SU-DHL-6 (cell line): ENCODE data around the gene KRTAP3-2.
"Not testable (repeated sequence)": the region's sequence is repeated elsewhere in the genome, so short reads cannot be mapped to it uniquely, and the experiment has no call there.

Experiments
- H2AFZ ChIP-seq: fragments of 200-600 bp; sonication (generic); 2 replicates; pipeline ENCODE4 v1.6.1; 2014; ENCODE audit warnings: low read depth, mild to moderate bottlenecking, moderate library complexity, mixed read lengths, antibody characterized with exemption, low read length; ENCODE audit not compliant: severe bottlenecking
- H3F3A ChIP-seq: fragments of 200-600 bp; shearing (Covaris generic); 2 replicates; pipeline ENCODE4 v1.6.0; 2016; ENCODE audit warnings: antibody characterized with exemption, mild to moderate bottlenecking; ENCODE audit not compliant: insufficient read depth
- H3K27ac ChIP-seq: fragments of 200-600 bp; sonication (generic); 2 replicates; pipeline ENCODE4 v1.5.1; 2016; ENCODE audit warnings: low read depth, mild to moderate bottlenecking, low read length, moderate library complexity, mixed read lengths
- H3K27me3 ChIP-seq: fragments of 200-600 bp; sonication (generic), shearing (Covaris generic); 2 replicates; pipeline ENCODE4 v1.6.0; 2014; ENCODE audit warnings: mild to moderate bottlenecking, low read length
- H3K36me3 ChIP-seq: fragments of 200-600 bp; sonication (generic); 2 replicates; pipeline ENCODE4 v1.6.1; 2014; ENCODE audit warnings: mild to moderate bottlenecking, low read length, mixed read lengths
- H3K4me2 ChIP-seq: fragments of 300-600, 200-600 bp; shearing (Covaris generic), sonication (generic); 2 replicates; pipeline ENCODE4 v1.6.0; 2014; ENCODE audit warnings: low read length, low read depth, mild to moderate bottlenecking; ENCODE audit not compliant: poor library complexity, severe bottlenecking
- H3K4me3 ChIP-seq: fragments of 200-600 bp; sonication (generic); 2 replicates; pipeline ENCODE4 v1.5.1; 2014; ENCODE audit warnings: antibody characterized with exemption, low read length, mild to moderate bottlenecking, mixed read lengths; ENCODE audit not compliant: insufficient read depth, poor library complexity, severe bottlenecking
- H3K79me2 ChIP-seq: fragments of 200-600 bp; sonication (generic); 2 replicates; pipeline ENCODE4 v1.6.1; 2014; ENCODE audit warnings: mild to moderate bottlenecking, low read length, moderate library complexity; ENCODE audit not compliant: insufficient read depth
- H3K9ac ChIP-seq: fragments of 200-600 bp; sonication (generic); 2 replicates; pipeline ENCODE4 v1.7.0; 2014; ENCODE audit warnings: mild to moderate bottlenecking, low read length
- H3K9me2 ChIP-seq: fragments of 200-600 bp; sonication (generic); replicated peaks from 2 replicates; pipeline ENCODE4 v1.6.1; 2014; ENCODE audit warnings: low read length; ENCODE audit not compliant: insufficient read depth
- H3K9me3 ChIP-seq: fragments of 200-600 bp; sonication (generic); 2 replicates; pipeline ENCODE4 v1.6.1; 2014; ENCODE audit warnings: low read length, mixed read lengths; ENCODE audit not compliant: insufficient read depth
- H4K20me1 ChIP-seq: fragments of 200-600 bp; sonication (generic); 2 replicates; pipeline ENCODE4 v1.6.1; 2014; ENCODE audit warnings: low read depth, mild to moderate bottlenecking, antibody characterized with exemption, low read length, moderate library complexity, mixed read lengths
- CTCF ChIP-seq: fragments of 200-600 bp; sonication (generic); IDR thresholded peaks from one replicate; pipeline ENCODE4 v1.5.1; 2017; ENCODE audit warnings: antibody characterized with exemption, mild to moderate bottlenecking, low read length, moderate library complexity; ENCODE audit not compliant: insufficient read depth, poor library complexity, severe bottlenecking
- EZH2phosphoT487 ChIP-seq: fragments of 200-600 bp; sonication (generic), shearing (Covaris generic); conservative IDR thresholded peaks from 2 replicates; pipeline ENCODE4 v1.6.1; 2018; ENCODE audit warnings: mild to moderate bottlenecking, antibody characterized with exemption, low read length, moderate library complexity, mixed read lengths

KRTAP3-2 gene

GRCh38 chr17:40999563-40999962 lies at the start of gene KRTAP3-2:
Gene KRTAP3-2 (minus strand): TSS chr17:40999906. CDS start chr17:40999853, 53 bp downstream.
- H3K9me3 ChIP-seq, H3K36me3 ChIP-seq, H3F3A ChIP-seq, H2AFZ ChIP-seq, H4K20me1 ChIP-seq, H3K9ac ChIP-seq, H3K27ac ChIP-seq, H3K9me2 ChIP-seq, H3K4me3 ChIP-seq, H3K79me2 ChIP-seq, H3K4me2 ChIP-seq, H3K27me3 ChIP-seq: not testable (repeated sequence)

GRCh38 chr17:41049110-41049509 lies 49.4 kb upstream of the KRTAP3-2 start:
- Histone ChIP-seq H4K20me1 (no peaks in the 10 kb centered on the region), H3K4me2 (no peak overlapping the region), H2AFZ (no peak overlapping the region), H3K9me3 (no peaks in the 10 kb centered on the region), H3K9me2 (no peaks in the 10 kb centered on the region), H3K79me2 (no peaks in the 10 kb centered on the region), H3F3A (0 out of 2 replicates have a peak, but pooled peaks cover 3% of the 10 kb centered on the region), H3K4me3 (no peak overlapping the region), H3K36me3 (no peaks in the 10 kb centered on the region), H3K27ac (no peak overlapping the region), H3K27me3 (no peaks in the 10 kb centered on the region), H3K9ac (no peak overlapping the region)
- TF ChIP-seq EZH2phosphoT487 (no peak), CTCF (no peak)

- H3K27ac ChIP-seq, result no peak overlapping the region
- no peak overlapping the region for H3K4me2 ChIP-seq
- H3K79me2 ChIP-seq, result no peaks in the 10 kb centered on the region
- H3K9me3 ChIP-seq, result no peaks in the 10 kb centered on the region
- 0 out of 2 replicates have a peak, but pooled peaks cover 3% of the 10 kb centered on the region for H3F3A ChIP-seq
- H2AFZ ChIP-seq, result no peak overlapping the region
- no peak overlapping the region for H3K4me3 ChIP-seq
- no peak overlapping the region for H3K9ac ChIP-seq
- TF ChIP-seq CTCF (no peak), EZH2phosphoT487 (no peak)
- H3K36me3 ChIP-seq, result no peaks in the 10 kb centered on the region
- H4K20me1 ChIP-seq, result no peaks in the 10 kb centered on the region
- H3K9me2 ChIP-seq, result no peaks in the 10 kb centered on the region
- no peaks in the 10 kb centered on the region for H3K27me3 ChIP-seq
These were observed 48.7 kb upstream of the KRTAP3-2 start for GRCh38 chr17:41048441-41048840.

- H3K36me3 ChIP-seq, H2AFZ ChIP-seq, H3K4me3 ChIP-seq, H4K20me1 ChIP-seq, H3K27ac ChIP-seq, H3K9ac ChIP-seq, H3K79me2 ChIP-seq, H3K9me2 ChIP-seq, H3F3A ChIP-seq, H3K4me2 ChIP-seq, H3K27me3 ChIP-seq: not testable (repeated sequence)
- H3K9me3 ChIP-seq, result peaks cover 12% of the 10 kb centered on the region; the same call in 1 of the 2 replicates
These were observed 47.2 kb upstream of the KRTAP3-2 start, which contains the start of gene KRTAP2-1 for GRCh38 chr17:41046735-41047465. Gene KRTAP2-1 (minus strand): TSS chr17:41047316. CDS start chr17:41047267, 49 bp downstream.
